ENCODE measurements around the gene MFSD11.
"Not testable (repeated sequence)": the region's sequence is repeated elsewhere in the genome, so short reads cannot be mapped to it uniquely, and the experiment has no call there.

Gene MFSD11

GRCh38 chr17:76726231-76726775 is 11.6 kb upstream of the MFSD11 start, which contains the start of gene JMJD6:
TSS of gene JMJD6 (minus strand) at chr17:76726606. CDS start at chr17:76726475, 131 bp downstream.
- DNase-seq (ENCODE audit: low read depth in 2 of 2, low spot score in 1 of 2), result peak; percentile 79 to 92

DNA sequence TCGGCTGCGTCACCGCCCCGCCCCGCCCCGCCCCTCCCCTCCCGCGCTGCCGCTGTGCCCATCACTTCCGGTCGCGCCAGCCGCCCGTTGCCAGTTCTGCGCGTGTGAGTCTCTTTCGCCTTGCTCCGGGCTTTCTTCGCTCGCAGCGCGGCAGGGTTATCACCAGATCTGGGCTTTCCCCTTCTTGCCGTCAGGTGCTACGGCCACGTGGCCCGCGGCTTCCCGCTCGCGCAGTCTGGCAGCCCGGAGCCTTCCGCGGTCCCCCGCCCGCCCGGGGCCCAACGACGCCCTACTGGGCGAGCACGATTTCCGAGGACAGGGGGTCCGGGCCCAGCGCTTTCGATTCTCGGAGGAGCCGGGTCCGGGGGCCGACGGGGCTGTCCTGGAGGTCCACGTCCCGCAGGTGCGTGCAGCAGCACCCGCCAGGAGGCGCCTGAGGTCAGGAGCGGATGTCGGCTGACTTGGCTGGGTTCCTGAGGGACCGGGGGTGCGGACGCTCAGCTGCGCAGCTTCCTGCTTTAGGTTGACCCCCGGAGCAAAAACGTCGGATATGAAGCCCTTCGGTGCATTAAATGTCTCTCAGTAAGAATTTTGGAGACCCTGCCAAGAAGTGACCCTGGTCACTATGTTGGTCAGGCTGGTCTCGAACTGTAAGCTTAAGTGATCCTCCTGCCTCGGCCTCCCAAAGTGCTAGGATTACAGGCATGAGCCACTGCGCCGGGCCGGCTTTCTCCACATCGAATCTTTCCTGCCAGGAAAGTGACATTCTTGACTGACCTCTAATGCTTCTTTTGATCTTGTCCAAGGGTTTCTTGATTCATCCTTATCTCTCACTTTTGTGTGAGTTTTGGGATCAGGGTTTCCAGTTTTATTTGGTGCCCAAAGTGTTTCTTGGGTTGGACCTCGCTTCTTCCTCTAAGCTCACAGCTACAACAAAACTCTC is 10.9 kb upstream of the MFSD11 start, which contains the start of gene METTL23:
Gene METTL23, plus strand, starts transcription at position 64 of the 943 bp plus-strand sequence. CDS start 2,872 bp downstream, outside the sequence.
- DNase-seq (ENCODE audit: low read depth in 2 of 2, low spot score in 1 of 2), result peak in 1 of 2 donors; percentile 54

- DNase-seq (ENCODE audit: low read depth in 2 of 2, low spot score in 1 of 2), result no peak
These were observed 10.0 kb upstream of the MFSD11 start for GRCh38 chr17:76727745-76728456.

GRCh38 chr17:76731800-76732733 is 5.9 kb upstream of the MFSD11 start:
- DNase-seq (ENCODE audit: low read depth in 2 of 2, low spot score in 1 of 2), result not testable (repeated sequence)

GRCh38 chr17:76732734-76733617 is 4.9 kb upstream of the MFSD11 start:
- DNase-seq (ENCODE audit: low read depth in 2 of 2, low spot score in 1 of 2), result no peak

GRCh38 chr17:76733618-76733957 is 4.3 kb upstream of the MFSD11 start:
- no peak for DNase-seq (ENCODE audit: low read depth in 2 of 2, low spot score in 1 of 2)

DNA sequence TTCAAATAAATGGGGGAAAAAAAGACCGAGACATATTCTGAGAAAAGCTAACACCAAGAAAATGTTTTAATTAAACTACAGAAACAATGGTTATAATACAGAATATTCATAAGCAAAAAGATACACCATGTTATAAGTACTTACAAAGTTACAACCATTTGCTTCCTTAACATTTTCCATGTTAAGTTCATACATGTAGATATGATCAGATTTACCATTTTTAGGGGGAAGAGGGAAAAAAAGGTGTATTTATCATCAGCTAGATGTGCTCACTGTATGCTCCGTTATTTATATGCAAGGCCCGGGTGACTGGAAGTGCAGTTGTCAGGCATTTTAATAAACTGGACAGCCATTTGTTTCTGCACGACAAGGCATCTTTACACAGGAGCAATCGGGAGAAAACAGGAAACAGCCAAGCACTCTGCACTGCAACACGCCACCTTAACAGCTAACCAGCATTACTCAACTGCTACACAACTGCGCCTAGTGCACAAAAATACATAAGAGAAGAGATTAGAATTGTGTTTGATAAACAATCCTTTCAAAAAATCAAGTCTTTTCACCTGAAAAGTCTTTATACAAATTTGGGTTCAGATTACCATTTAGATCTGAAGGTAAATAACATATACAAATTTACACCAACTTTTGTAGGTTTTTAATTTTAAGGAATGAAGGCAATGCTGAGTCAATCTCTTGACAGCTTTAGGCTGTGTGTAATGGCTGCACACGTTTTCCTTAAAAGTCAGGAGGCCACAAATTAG is 3.7 kb upstream of the MFSD11 start:
- no peak for DNase-seq (ENCODE audit: low read depth in 2 of 2, low spot score in 1 of 2)

GRCh38 chr17:76735006-76735405 is 2.9 kb upstream of the MFSD11 start:
- DNase-seq (ENCODE audit: low read depth in 2 of 2, low spot score in 1 of 2), result no peak

DNA sequence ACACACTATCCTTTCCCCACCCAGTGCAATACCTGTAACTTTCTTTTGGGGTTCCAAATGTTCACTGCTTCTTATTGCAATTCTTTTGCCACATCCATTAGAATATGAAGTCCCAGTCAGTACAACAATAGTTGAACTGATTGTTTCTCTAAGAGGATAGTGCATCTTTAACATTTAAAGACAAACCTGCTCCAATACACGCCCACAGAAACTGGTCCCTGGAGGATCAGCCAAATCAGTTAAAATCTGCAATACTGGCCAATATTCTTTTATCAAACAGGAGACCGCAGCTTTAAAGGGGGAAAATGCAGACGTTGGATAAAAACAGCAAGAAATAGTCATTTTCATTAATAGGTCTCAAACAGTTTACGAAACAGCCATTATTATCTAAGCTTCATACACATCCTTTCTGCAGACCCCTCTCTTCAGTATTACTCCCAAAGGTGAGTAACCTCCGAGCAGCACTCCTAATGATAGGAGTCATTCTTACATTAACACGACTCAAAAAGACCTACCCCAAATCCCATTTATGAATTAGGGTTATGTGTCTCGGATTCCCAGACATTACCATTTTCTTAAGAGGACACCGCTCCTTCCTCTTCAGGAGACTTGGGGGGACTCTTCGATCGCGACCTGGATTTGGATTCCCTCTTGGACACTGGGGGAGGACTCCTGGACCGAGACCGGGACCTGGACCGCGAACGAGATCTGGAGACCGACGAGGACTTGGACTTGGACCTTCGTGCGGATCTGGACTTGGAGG is 2.2 kb upstream of the MFSD11 start:
- DNase-seq (ENCODE audit: low read depth in 2 of 2, low spot score in 1 of 2), result no peak

DNA sequence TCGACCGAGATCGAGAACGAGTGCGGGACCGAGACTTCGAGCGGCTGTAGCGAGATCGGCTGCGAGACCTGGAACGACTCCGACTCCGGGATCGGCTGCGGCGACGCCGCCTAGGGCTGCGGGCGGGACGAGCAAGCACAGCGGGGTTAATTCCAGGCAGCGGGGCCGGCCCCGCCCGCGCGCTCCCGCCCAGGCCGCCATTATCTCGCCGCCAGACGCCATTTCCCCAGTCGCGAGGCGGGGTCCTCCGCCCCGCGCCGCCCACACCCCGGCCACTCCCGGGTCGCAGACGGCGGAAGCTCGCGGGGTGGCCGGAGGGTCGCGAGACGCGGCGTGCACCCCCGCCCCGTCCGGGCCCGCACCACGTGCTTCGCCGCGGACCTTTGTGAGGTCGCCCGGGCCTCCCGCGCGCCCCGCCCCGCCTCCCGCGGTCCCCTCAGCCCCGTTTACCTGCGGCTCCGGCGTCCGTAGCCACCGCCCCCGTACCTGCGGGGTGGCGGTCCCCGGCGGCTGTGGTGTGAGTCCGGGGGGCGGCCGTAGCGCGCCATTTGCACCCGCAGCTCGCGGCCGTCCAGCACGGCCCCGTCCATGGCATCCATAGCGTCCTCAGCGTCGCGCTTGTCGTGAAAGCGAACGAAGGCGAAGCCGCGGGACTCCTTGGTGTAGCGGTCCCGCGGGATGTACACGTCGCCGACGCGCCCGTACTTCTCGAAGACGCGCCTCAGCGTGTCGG is 1.4 kb upstream of the MFSD11 start:
- DNase-seq (ENCODE audit: low read depth in 2 of 2, low spot score in 1 of 2), result peak in 1 of 2 donors; percentile 56

- peak; percentile 93 to 97 for DNase-seq (ENCODE audit: low read depth in 2 of 2, low spot score in 1 of 2)
These were observed 740 bp upstream of the MFSD11 start, which contains the start of gene SRSF2 for GRCh38 chr17:76737082-76737675. TSS of gene SRSF2 (minus strand) at chr17:76737331. CDS start at chr17:76737160, 171 bp downstream.

- no peak for DNase-seq (ENCODE audit: low read depth in 2 of 2, low spot score in 1 of 2)
These were observed 540 bp downstream of the MFSD11 start for GRCh38 chr17:76738468-76738850.

GRCh38 chr17:76739568-76740115 is 1.7 kb downstream of the MFSD11 start:
- DNase-seq (ENCODE audit: low read depth in 2 of 2, low spot score in 1 of 2), result not testable (repeated sequence)

GRCh38 chr17:76740329-76741118 is 2.6 kb downstream of the MFSD11 start:
- DNase-seq (ENCODE audit: low read depth in 2 of 2, low spot score in 1 of 2), result no peak

GRCh38 chr17:76742958-76743357 is 5.0 kb downstream of the MFSD11 start:
- no peak for DNase-seq (ENCODE audit: low read depth in 2 of 2, low spot score in 1 of 2)

GRCh38 chr17:76744747-76745146 is 6.8 kb downstream of the MFSD11 start:
- DNase-seq (ENCODE audit: low read depth in 2 of 2, low spot score in 1 of 2), result no peak
